DND-41 (cell line): ENCODE measurements around the gene RBFOX2.

Experiments
- ATAC-seq: fragments of 200-7000 bp; cut with Tn5 transposase; 3 replicates; pipeline ENCODE4 v1.9.1; 2021; ENCODE audit warnings: low read depth; ENCODE audit not compliant: insufficient read depth
- DNase-seq: peaks from one replicate; pipeline ENCODE4 v3.0.0-alpha.2; 2020
- H2AFZ ChIP-seq: 2 replicates; pipeline ENCODE4 v1.6.0; 2012; ENCODE audit warnings: low read depth, low read length
- H3K27ac ChIP-seq: 2 replicates; pipeline ENCODE4 v1.5.1; 2012; ENCODE audit warnings: low read length, inconsistent platforms
- H3K27me3 ChIP-seq: fragments of 200-600 bp; sonication (generic); 2 replicates; pipeline ENCODE4 v1.6.0; 2012; ENCODE audit warnings: low read length, mild to moderate bottlenecking, inconsistent platforms; ENCODE audit not compliant: insufficient read depth, poor library complexity
- H3K36me3 ChIP-seq: 2 replicates; pipeline ENCODE4 v1.5.1; 2012; ENCODE audit warnings: low read length, inconsistent platforms; ENCODE audit not compliant: insufficient read depth
- H3K4me1 ChIP-seq: 2 replicates; pipeline ENCODE4 v1.5.1; 2012; ENCODE audit warnings: mild to moderate bottlenecking, low read length; ENCODE audit not compliant: insufficient read depth
- H3K4me2 ChIP-seq: 2 replicates; pipeline ENCODE4 v1.6.0; 2012; ENCODE audit warnings: mild to moderate bottlenecking, moderate library complexity, low read length, inconsistent platforms; ENCODE audit not compliant: insufficient read depth
- H3K4me3 ChIP-seq, 2 experiments: fragments of 200-600 bp in 1 of 2; shearing (Covaris generic) in 1 of 2; 2 replicates each; pipeline ENCODE4 v1.5.1; 2012 to 2016; ENCODE audit warnings: inconsistent platforms in 2 of 2, low read length in 2 of 2, mild to moderate bottlenecking in 2 of 2, low read depth in 1 of 2, moderate library complexity in 1 of 2
- H3K79me2 ChIP-seq: 2 replicates; pipeline ENCODE4 v1.6.0; 2012; ENCODE audit warnings: low read length, inconsistent platforms; ENCODE audit not compliant: insufficient read depth
- H3K9ac ChIP-seq: 2 replicates; pipeline ENCODE4 v1.6.0; 2012; ENCODE audit warnings: low read depth, mild to moderate bottlenecking, inconsistent platforms, low read length, moderate library complexity
- H3K9me3 ChIP-seq: 2 replicates; pipeline ENCODE4 v1.5.1; 2012; ENCODE audit warnings: low read length, moderate library complexity, mild to moderate bottlenecking, inconsistent platforms; ENCODE audit not compliant: insufficient read depth, severe bottlenecking
- H4K20me1 ChIP-seq: 2 replicates; pipeline ENCODE4 v1.6.0; 2012; ENCODE audit warnings: low read length; ENCODE audit not compliant: insufficient read depth
- EZH2 ChIP-seq: IDR thresholded peaks from 3 replicates; pipeline ENCODE4 v1.6.1; 2012; ENCODE audit warnings: borderline replicate concordance, low read depth, mild to moderate bottlenecking, moderate library complexity, low read length, inconsistent platforms; ENCODE audit not compliant: severe bottlenecking
- TF ChIP-seq, protein P1 (sequence below): IDR thresholded peaks from 2 replicates; pipeline ENCODE4 v1.5.1; 2012; ENCODE audit warnings: borderline replicate concordance, low read length, moderate library complexity, mild to moderate bottlenecking; ENCODE audit not compliant: poor library complexity, severe bottlenecking; ENCODE audit errors: extremely low read depth

RBFOX2 gene

DNA sequence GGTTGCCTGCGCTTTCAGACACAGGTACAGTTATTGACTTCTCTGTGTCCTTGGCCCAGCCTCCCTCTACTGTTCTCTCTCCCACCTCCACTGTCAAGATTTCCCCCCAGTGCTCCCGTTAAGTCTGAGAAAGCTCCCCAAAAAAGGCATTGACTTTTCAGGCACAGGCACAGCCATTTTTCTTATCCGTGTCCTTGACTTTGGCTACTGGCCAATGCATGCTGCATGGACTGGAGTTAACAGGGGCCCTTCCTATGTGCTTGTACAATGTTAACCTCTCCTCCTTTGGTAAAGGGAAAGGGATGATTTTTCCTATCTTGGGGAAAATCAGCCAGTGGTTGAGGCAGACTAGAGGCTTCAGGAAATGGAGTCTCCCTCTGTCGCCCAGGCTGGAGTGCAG, 306.7 kb downstream of the RBFOX2 start:
- H3K9me3 ChIP-seq: no peaks in the 10 kb centered on the region
- no peak for ATAC-seq

DNA sequence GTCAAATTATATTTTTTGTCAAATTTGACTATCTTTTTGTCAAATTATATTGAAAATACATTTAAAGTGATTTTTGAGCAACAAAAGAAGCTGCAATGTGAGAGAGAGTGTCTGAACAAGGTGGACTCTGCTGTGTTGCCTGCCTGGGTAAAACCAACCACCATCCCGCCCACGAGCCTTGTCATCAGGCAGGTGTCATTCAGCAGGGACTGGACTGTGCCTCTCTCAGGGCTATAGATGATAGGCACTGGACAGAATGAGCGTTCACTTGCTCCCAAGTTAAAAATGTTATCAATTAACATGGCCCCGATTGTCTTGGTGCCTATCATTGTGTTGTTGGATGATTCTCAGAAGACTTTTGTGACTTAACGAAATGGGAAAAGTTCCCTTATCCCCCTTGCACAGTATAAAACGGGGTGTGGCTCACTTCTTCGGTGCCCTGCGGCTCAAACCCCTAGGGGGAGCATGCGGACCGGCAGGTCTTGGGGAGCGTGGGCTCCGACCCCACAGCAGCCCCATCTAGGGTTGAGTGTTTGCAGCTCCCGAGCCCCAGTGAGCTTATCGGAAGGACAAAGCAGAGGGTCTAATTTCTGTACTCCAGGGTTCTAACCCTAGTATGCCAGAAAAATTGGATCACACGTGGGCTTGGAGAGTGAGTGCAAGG, 309.3 kb downstream of the RBFOX2 start:
- no peak overlapping the region for H3K9ac ChIP-seq
- H2AFZ ChIP-seq: no peak overlapping the region
- ATAC-seq (no peak), DNase-seq (no peak)
- H3K27me3 ChIP-seq: no peaks in the 10 kb centered on the region
- no peaks in the 10 kb centered on the region for H3K9me3 ChIP-seq
- H3K4me3 ChIP-seq: no peak overlapping the region
- no peaks in the 10 kb centered on the region for H3K36me3 ChIP-seq
- no peak overlapping the region for H3K4me2 ChIP-seq
- no peaks in the 10 kb centered on the region for H3K79me2 ChIP-seq
- H3K4me1 ChIP-seq: no peaks in the 10 kb centered on the region
- no peaks in the 10 kb centered on the region for H4K20me1 ChIP-seq
- no peak for TF ChIP-seq EZH2
- H3K27ac ChIP-seq: no peak overlapping the region

More for the DNA sequence above, 306.7 kb downstream of the RBFOX2 start:
- H3K4me2 ChIP-seq: no peak overlapping the region
- DNase-seq: no peak
- no peak overlapping the region for H3K27ac ChIP-seq
- no peaks in the 10 kb centered on the region for H3K27me3 ChIP-seq
- H3K4me1 ChIP-seq: no peaks in the 10 kb centered on the region
- H3K4me3 ChIP-seq: no peak overlapping the region
- no peaks in the 10 kb centered on the region for H3K36me3 ChIP-seq
- H4K20me1 ChIP-seq: no peaks in the 10 kb centered on the region
- no peak for TF ChIP-seq EZH2
- TF ChIP-seq, protein P1, sequence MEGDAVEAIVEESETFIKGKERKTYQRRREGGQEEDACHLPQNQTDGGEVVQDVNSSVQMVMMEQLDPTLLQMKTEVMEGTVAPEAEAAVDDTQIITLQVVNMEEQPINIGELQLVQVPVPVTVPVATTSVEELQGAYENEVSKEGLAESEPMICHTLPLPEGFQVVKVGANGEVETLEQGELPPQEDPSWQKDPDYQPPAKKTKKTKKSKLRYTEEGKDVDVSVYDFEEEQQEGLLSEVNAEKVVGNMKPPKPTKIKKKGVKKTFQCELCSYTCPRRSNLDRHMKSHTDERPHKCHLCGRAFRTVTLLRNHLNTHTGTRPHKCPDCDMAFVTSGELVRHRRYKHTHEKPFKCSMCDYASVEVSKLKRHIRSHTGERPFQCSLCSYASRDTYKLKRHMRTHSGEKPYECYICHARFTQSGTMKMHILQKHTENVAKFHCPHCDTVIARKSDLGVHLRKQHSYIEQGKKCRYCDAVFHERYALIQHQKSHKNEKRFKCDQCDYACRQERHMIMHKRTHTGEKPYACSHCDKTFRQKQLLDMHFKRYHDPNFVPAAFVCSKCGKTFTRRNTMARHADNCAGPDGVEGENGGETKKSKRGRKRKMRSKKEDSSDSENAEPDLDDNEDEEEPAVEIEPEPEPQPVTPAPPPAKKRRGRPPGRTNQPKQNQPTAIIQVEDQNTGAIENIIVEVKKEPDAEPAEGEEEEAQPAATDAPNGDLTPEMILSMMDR: no peak
- H3K79me2 ChIP-seq: no peaks in the 10 kb centered on the region
- H2AFZ ChIP-seq: no peak overlapping the region
- H3K9ac ChIP-seq: no peak overlapping the region

DNA sequence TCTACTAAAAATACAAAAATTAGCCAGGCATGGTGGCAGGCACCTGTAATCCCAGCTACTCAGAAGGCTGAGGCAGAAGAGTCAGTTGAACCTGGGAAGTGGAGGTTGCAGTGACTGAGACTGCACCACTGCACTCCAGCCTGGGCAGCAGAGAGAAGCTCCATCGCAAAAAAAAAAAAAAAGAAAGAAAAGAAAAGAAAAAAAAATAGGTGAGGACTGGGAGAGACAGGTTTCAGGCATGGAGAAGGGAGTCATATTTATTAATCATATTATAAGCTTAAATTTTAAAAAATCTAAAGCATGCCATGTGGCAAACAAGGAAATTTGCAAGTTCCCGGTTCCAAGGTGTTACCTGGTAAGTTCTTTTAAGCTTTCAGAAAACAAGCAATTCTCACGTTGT, 311.1 kb downstream of the RBFOX2 start, which contains the start of gene APOL5:
Gene APOL5 (plus strand): TSS at position 301 of the 400 bp plus-strand sequence. CDS start 0 bp downstream, at position 301.
- H3K36me3 ChIP-seq: no peaks in the 10 kb centered on the region
- no peak for DNase-seq
- no peak within 1 kb of the TSS for H3K27ac ChIP-seq
- H3K4me2 ChIP-seq: no peak within 1 kb of the TSS
- no peaks in the 10 kb centered on the region for H3K9me3 ChIP-seq
- no peaks in the 10 kb centered on the region for H3K27me3 ChIP-seq
- no peak for TF ChIP-seq EZH2
- TF ChIP-seq, protein P1: no peak
- no peak within 1 kb of the TSS for H2AFZ ChIP-seq
- no peak within 1 kb of the TSS for H3K4me3 ChIP-seq
- no peaks in the 10 kb centered on the region for H3K79me2 ChIP-seq
- H3K4me1 ChIP-seq: no peaks in the 10 kb centered on the region
- no peak within 1 kb of the TSS for H3K9ac ChIP-seq
- H4K20me1 ChIP-seq: no peaks in the 10 kb centered on the region
- no peak for ATAC-seq

DNA sequence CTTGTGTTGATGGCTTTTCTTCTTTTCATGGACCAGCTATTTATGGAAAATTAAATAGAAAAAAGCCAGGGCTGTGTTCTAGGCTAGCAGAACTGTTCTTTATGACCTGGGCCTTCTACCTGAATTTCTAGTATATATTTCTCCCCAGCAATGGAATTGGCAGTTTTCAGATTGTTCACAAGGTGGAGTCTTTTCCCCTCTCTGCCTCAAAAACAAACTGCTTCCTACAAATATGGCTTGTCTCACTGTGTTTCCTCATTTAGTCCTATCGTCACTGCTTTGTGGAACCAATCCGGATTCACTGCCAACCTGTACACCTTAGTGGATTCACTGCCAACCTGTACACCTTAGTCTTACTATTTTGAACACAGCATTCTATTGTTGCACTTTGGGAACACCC, 316.0 kb downstream of the RBFOX2 start:
- H3K4me2 ChIP-seq: no peak overlapping the region
- DNase-seq (no peak), ATAC-seq (no peak)
- no peak overlapping the region for H3K4me3 ChIP-seq
- H3K27ac ChIP-seq: no peak overlapping the region
- H3K36me3 ChIP-seq: no peaks in the 10 kb centered on the region
- no peaks in the 10 kb centered on the region for H4K20me1 ChIP-seq
- H3K9me3 ChIP-seq: no peaks in the 10 kb centered on the region
- H3K27me3 ChIP-seq: no peaks in the 10 kb centered on the region
- H3K9ac ChIP-seq: no peak overlapping the region
- no peaks in the 10 kb centered on the region for H3K4me1 ChIP-seq
- H2AFZ ChIP-seq: no peak overlapping the region
- no peaks in the 10 kb centered on the region for H3K79me2 ChIP-seq
- no peak for TF ChIP-seq EZH2
- TF ChIP-seq, protein P1: peak; percentile 13
